ENCODE results near the gene CCR3.

The CCR3 gene

GRCh38 chr3:46278816-46279672 is 36.8 kb downstream of the CCR3 start:
- ATAC-seq: peak; percentile 43
- peak in 1 of 2 donors; percentile 59 for DNase-seq (ENCODE audit: low spot score in 2 of 2)
- H3K27ac Mint-ChIP-seq: peak overlapping the region; percentile 82
- H3K36me3 Mint-ChIP-seq: peaks cover under 1% of the 10 kb centered on the region
- H3K9me3 Mint-ChIP-seq: peaks cover 3% of the 10 kb centered on the region
- peaks cover 71% of the 10 kb centered on the region for H3K4me1 Mint-ChIP-seq
- peak overlapping the region; percentile 45 for H3K4me3 Mint-ChIP-seq

GRCh38 chr3:46280105-46280797 is 38.0 kb downstream of the CCR3 start:
- Mint-ChIP-seq H3K4me3 (peak overlapping the region; percentile 45), H3K27ac (peak overlapping the region; percentile 82), H3K4me1 (peaks cover 83% of the 10 kb centered on the region), H3K36me3 (peaks cover 13% of the 10 kb centered on the region), H3K9me3 (peaks cover 3% of the 10 kb centered on the region)
- ATAC-seq (peak; percentile 72), DNase-seq (ENCODE audit: low spot score in 2 of 2) (peak in 1 of 2 donors; percentile 80)

DNA sequence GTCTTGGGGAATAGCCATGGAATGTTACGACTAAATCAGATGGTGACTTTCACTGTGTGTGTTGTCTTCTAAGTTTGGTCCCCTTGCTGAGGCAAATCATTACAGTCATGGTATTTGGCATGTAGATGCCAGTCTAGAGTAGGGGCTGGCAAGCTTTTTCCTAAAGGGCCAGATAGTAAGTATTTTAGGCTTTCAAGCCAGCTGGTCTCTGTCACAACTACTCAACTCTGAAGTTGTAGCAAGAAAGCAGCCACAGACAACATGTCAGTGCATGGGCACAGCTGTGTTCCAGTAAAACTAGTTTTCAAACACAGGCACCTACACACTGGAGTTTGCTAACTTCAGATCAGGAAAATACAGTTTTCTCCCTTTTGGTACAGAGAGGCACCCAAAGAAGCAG is 39.3 kb downstream of the CCR3 start:
- peaks cover 26% of the 10 kb centered on the region for H3K36me3 Mint-ChIP-seq
- peak overlapping the region; percentile 84 for H3K27ac Mint-ChIP-seq
- peak in 1 of 2 donors; percentile 47 for DNase-seq (ENCODE audit: low spot score in 2 of 2)
- peaks cover 3% of the 10 kb centered on the region for H3K9me3 Mint-ChIP-seq
- no peak for ATAC-seq
- no peak overlapping the region for H3K4me3 Mint-ChIP-seq
- H3K4me1 Mint-ChIP-seq: peaks cover 86% of the 10 kb centered on the region

DNA sequence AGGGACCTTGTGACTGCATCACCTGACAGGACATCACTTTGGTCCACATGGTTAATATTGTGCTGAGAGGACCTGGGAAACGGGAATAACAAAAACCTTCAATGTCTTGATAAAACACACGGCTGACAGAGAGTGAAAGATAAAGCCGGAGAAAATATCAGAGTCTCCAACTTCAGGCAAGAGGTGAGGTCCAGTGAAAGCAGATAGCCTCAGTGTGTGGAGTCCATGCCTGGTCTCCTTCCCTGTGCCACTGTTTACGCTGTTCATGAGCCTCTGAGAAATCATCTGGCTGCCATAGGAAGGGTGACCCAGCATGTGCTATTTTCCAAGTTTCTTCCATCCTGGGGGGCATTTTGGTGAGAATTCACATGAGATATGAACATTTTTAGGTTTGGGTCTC is 39.8 kb downstream of the CCR3 start:
- Mint-ChIP-seq H3K36me3 (peaks cover 27% of the 10 kb centered on the region), H3K9me3 (peaks cover 3% of the 10 kb centered on the region), H3K27ac (peak overlapping the region; percentile 84), H3K4me1 (peaks cover 84% of the 10 kb centered on the region), H3K4me3 (no peak overlapping the region)
- DNase-seq (ENCODE audit: low spot score in 2 of 2): no peak
- no peak for ATAC-seq

DNA sequence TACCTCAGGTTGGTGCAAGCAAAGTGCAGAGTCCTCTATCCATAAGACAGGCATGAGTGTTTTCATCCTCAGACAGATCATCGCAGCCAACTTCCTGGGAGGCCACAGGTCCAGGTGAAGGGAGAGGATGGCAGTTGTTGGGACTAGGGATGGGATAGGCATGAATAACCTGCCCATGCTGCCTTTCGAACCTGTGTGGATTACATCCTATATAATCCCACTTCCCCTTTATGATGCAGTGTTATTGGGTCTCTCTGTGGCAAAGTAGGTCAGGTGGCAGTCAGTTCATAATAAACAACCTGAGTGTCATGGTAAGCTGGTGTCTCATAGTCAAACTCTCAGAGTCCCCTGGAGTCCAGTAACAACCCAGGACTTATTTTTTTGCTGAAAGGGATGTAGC is 40.4 kb downstream of the CCR3 start:
- Mint-ChIP-seq H3K27ac (peak overlapping the region; percentile 84), H3K4me3 (peak overlapping the region; percentile 35), H3K36me3 (peaks cover 27% of the 10 kb centered on the region), H3K4me1 (peaks cover 84% of the 10 kb centered on the region), H3K9me3 (peaks cover under 1% of the 10 kb centered on the region)
- ATAC-seq (no peak), DNase-seq (ENCODE audit: low spot score in 2 of 2) (peak in 1 of 2 donors; percentile 48)

GRCh38 chr3:46283881-46284450 is 41.7 kb downstream of the CCR3 start:
- peaks cover 33% of the 10 kb centered on the region for H3K36me3 Mint-ChIP-seq
- H3K27ac Mint-ChIP-seq: peak overlapping the region; percentile 84
- DNase-seq (ENCODE audit: low spot score in 2 of 2) (peak in 1 of 2 donors; percentile 53), ATAC-seq (peak; percentile 29)
- peak overlapping the region; percentile 35 for H3K4me3 Mint-ChIP-seq
- peaks cover 84% of the 10 kb centered on the region for H3K4me1 Mint-ChIP-seq
- H3K9me3 Mint-ChIP-seq: no peaks in the 10 kb centered on the region

DNA sequence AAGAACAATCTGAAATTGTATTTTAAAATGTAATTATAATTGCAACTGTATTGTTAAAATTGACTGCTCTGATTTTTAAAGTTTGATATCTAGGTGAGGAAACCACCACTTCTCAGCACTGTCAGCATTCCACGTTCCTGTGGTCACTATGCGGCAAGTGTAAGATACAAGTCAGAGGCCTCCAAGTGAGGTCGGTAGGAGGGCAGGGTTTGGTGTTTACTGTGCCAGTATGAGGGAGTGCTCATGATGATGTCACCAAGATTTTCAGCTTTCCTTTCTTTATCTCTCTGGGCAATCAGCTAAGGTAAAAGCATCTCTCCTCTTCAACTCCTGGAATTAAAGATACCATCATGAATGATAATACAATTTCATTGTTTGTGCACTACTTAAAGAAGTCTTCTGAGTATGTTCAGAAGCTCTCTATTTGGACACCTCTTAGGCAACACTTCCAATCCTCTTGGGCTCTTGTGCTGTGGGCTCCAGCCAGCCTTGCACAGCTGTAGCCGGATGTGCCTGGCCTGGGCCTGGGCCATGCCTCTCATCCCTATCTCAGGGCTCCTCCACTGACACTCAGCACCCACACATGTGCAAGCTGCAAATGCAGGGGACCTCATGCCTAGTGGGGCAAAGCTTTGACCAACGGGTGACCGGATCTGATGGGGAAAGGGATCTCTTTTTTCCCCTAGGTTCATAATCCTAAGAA is 42.9 kb downstream of the CCR3 start:
- no peaks in the 10 kb centered on the region for H3K9me3 Mint-ChIP-seq
- ATAC-seq: peak; percentile 89
- peaks cover 33% of the 10 kb centered on the region for H3K36me3 Mint-ChIP-seq
- H3K4me1 Mint-ChIP-seq: peaks cover 84% of the 10 kb centered on the region
- H3K4me3 Mint-ChIP-seq: peak overlapping the region; percentile 35
- DNase-seq (ENCODE audit: low spot score in 2 of 2): peak in 1 of 2 donors; percentile 76
- H3K27ac Mint-ChIP-seq: peak overlapping the region; percentile 84

DNA sequence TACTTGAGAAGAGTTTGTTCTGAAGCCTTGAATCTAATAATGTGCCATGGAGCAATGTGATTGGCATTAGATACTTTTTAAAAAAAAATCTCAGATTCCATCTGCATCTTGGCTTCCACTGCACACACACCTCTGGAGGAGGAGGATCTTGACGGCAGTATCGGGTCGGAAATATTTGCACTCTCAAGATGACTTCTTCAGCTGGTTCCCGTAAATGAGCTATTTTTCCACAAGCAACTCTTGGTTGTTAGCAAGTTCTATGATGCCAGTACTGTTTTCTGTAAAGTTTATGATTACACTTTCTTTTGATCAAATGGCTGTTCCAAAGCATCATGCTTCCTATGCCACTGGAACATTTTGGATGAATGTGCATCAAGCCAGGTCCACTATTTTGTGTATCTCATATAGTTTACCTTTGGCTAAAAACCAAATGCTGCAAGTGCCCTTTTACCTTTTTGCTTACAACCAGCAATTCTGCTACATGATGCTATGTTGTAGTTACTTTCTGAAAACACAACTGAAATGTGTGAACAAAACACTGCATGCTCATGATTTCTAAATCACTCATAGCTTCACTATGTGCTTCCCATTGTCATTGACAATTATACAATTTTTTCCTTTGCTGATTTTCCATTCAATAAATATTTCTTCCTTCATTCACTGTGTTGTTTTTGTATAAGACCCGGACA is 43.8 kb downstream of the CCR3 start:
- peaks cover 33% of the 10 kb centered on the region for H3K36me3 Mint-ChIP-seq
- H3K9me3 Mint-ChIP-seq: no peaks in the 10 kb centered on the region
- H3K27ac Mint-ChIP-seq: peak overlapping the region; percentile 84
- peaks cover 83% of the 10 kb centered on the region for H3K4me1 Mint-ChIP-seq
- DNase-seq (ENCODE audit: low spot score in 2 of 2) (peak in 1 of 2 donors; percentile 55), ATAC-seq (peak; percentile 43)
- peak overlapping the region; percentile 35 for H3K4me3 Mint-ChIP-seq

GRCh38 chr3:46286947-46287565 is 44.8 kb downstream of the CCR3 start:
- peaks cover 33% of the 10 kb centered on the region for H3K36me3 Mint-ChIP-seq

DNA sequence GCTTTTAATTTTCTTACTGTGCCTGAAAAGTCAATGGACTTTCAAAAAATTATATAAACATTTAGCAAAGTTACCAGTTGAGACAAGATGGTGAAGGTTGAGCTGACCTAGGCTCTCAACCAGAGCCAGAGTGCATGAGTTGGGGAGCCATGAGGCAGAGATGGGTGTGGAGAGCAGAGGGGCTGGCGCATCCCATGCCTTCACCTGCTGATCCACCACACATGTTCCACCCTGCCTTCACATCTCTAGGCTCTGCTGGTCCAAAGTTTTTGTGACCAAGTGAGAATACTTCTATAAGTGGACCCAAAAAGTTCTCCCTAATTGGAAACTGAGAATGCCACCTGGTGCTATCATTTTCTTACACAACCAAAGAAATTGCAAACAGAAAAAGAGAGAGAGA is 47.3 kb downstream of the CCR3 start:
- H3K4me3 Mint-ChIP-seq: no peak overlapping the region
- DNase-seq (ENCODE audit: low spot score in 2 of 2): no peak

More at GRCh38 chr3:46286947-46287565, 44.8 kb downstream of the CCR3 start:
- H3K9me3 Mint-ChIP-seq: no peaks in the 10 kb centered on the region
- peak overlapping the region; percentile 35 for H3K4me3 Mint-ChIP-seq
- peak in 1 of 2 donors; percentile 46 for DNase-seq (ENCODE audit: low spot score in 2 of 2)
- peak overlapping the region; percentile 84 for H3K27ac Mint-ChIP-seq
- H3K4me1 Mint-ChIP-seq: peaks cover 83% of the 10 kb centered on the region
- ATAC-seq: peak; percentile 48

DNA sequence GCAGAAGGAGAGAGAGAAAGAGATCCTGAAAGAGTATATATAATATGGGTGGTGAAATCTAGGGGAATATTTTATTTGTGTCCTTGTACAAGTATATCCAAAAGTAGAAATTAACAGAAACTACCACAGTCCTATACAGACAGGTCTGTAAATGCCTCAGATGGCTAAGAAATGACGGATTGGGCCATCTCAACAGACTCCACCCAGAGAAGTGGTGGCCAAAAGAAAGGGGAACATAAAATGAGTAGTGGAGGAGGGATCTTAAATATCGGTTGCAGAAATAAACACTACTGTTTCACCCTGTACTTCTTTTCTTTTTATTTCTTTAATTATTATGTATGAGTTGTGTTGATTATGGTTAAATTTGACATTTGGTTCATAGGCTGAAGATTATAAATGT is 47.7 kb downstream of the CCR3 start:
- H3K4me1 Mint-ChIP-seq: peaks cover 76% of the 10 kb centered on the region
- ATAC-seq (no peak), DNase-seq (ENCODE audit: low spot score in 2 of 2) (no peak)
- H3K27ac Mint-ChIP-seq: peak overlapping the region; percentile 24
- H3K9me3 Mint-ChIP-seq: no peaks in the 10 kb centered on the region
- peaks cover 29% of the 10 kb centered on the region for H3K36me3 Mint-ChIP-seq
- H3K4me3 Mint-ChIP-seq: no peak overlapping the region

More for the DNA sequence above, 47.3 kb downstream of the CCR3 start:
- peaks cover 77% of the 10 kb centered on the region for H3K4me1 Mint-ChIP-seq
- H3K27ac Mint-ChIP-seq: peak overlapping the region; percentile 24
- no peak for ATAC-seq
- no peaks in the 10 kb centered on the region for H3K9me3 Mint-ChIP-seq
- H3K36me3 Mint-ChIP-seq: peaks cover 33% of the 10 kb centered on the region

- ATAC-seq (no peak), DNase-seq (ENCODE audit: low spot score in 2 of 2) (no peak)
- H3K4me1 Mint-ChIP-seq: peaks cover 71% of the 10 kb centered on the region
- H3K36me3 Mint-ChIP-seq: peaks cover 18% of the 10 kb centered on the region
- H3K27ac Mint-ChIP-seq: no peak overlapping the region
- H3K9me3 Mint-ChIP-seq: no peaks in the 10 kb centered on the region
- no peak overlapping the region for H3K4me3 Mint-ChIP-seq
These were observed 48.8 kb downstream of the CCR3 start for GRCh38 chr3:46291046-46291445.

GRCh38 chr3:46293035-46293724 is 50.9 kb downstream of the CCR3 start:
- no peak for DNase-seq (ENCODE audit: low spot score in 2 of 2)
- H3K4me1 Mint-ChIP-seq: peaks cover 73% of the 10 kb centered on the region
- no peaks in the 10 kb centered on the region for H3K9me3 Mint-ChIP-seq
- H3K4me3 Mint-ChIP-seq: peak overlapping the region; percentile 67
- H3K27ac Mint-ChIP-seq: peak overlapping the region; percentile 79
- ATAC-seq: no peak
- peaks cover 18% of the 10 kb centered on the region for H3K36me3 Mint-ChIP-seq

All from stimulated activated effector memory CD8-positive, alpha-beta T cell treated with anti-CD3 and anti-CD28 coated beads, Interleukin-12 subunit alpha, Interleukin-12 subunit beta, amount 100 ng/mL, for 72 hours (primary cell).